Choroid plexus epithelial cell (primary cell): Measurements from ENCODE around the gene CDC42BPA.

ENCODE experiments used
- DNase-seq: peaks from one replicate; pipeline ENCODE4 v3.0.0-alpha.2; 2010; ENCODE audit warnings: low read depth
- H3K4me3 ChIP-seq: 2 replicates; pipeline ENCODE4 v1.5.1; 2011; ENCODE audit warnings: low read depth, mild to moderate bottlenecking, control low read depth, low read length, moderate library complexity
- CTCF ChIP-seq: conservative IDR thresholded peaks from 2 replicates; pipeline ENCODE4 v1.5.1; 2011; ENCODE audit warnings: low read depth, mild to moderate bottlenecking, control low read depth, inconsistent platforms, low read length, moderate library complexity

CDC42BPA gene

GRCh38 chr1:227212164-227212563 lies 106.1 kb downstream of the CDC42BPA start:
- DNase-seq: no peak
- TF ChIP-seq CTCF: no peak
- H3K4me3 ChIP-seq: no peak overlapping the region

GRCh38 chr1:227210604-227211003 lies 107.7 kb downstream of the CDC42BPA start:
- no peak overlapping the region for H3K4me3 ChIP-seq
- TF ChIP-seq CTCF: no peak
- no peak for DNase-seq

- no peak overlapping the region for H3K4me3 ChIP-seq
- DNase-seq: no peak
- TF ChIP-seq CTCF: no peak
Observed at GRCh38 chr1:227197064-227197463, 121.2 kb downstream of the CDC42BPA start.

GRCh38 chr1:227192163-227192562 lies 126.1 kb downstream of the CDC42BPA start:
- DNase-seq: peak; percentile 91
- TF ChIP-seq CTCF: no peak

GRCh38 chr1:227191607-227192006 lies 126.7 kb downstream of the CDC42BPA start:
- TF ChIP-seq CTCF: no peak
- DNase-seq: no peak
- no peak overlapping the region for H3K4me3 ChIP-seq

More at GRCh38 chr1:227192163-227192562, 126.1 kb downstream of the CDC42BPA start:
- H3K4me3 ChIP-seq: no peak overlapping the region

- TF ChIP-seq CTCF: no peak
- DNase-seq: no peak
Observed at GRCh38 chr1:227190321-227190720, 128.0 kb downstream of the CDC42BPA start.

GRCh38 chr1:227185291-227185690 lies 133.0 kb downstream of the CDC42BPA start:
- TF ChIP-seq CTCF: no peak
- DNase-seq: no peak
- no peak overlapping the region for H3K4me3 ChIP-seq

More at GRCh38 chr1:227190321-227190720, 128.0 kb downstream of the CDC42BPA start:
- H3K4me3 ChIP-seq: no peak overlapping the region
